K562 (cell line): ENCODE data around the gene RNF145. TPM values are rescaled to one million over a fixed set of nuclear protein-coding genes. Genes with fewer than 3 reads are reported as not detected.

Experiments
- ATAC-seq: fragments of 200-7000 bp; cut with Tn5 transposase; 3 replicates; pipeline ENCODE4 v1.9.1; 2020; ENCODE audit warnings: moderate library complexity
- BruUV-seq: library from RNA; stranded (reverse); fragments of 400-500 nt; replicated peaks from 2 replicates; lab custom pipeline; 2021; lab: Mats Ljungman, UMichigan
- CTCF ChIA-PET: fragments of 300-600 bp; formaldehyde crosslinking; extraction: SDS; loops from one replicate; lab custom pipeline; 2021; ENCODE audit warnings: low intra/inter-chr PET ratio; lab: Yijun Ruan, JAX
- POLR2A ChIA-PET: fragments of 300-600, 350-650 bp; sonication (Branson Sonifier 250); formaldehyde crosslinking; extraction: SDS; loops from one replicate; lab custom pipeline; 2021; ENCODE audit warnings: antibody characterized with exemption, inconsistent platforms; lab: Yijun Ruan, JAX
- DNase-seq, 4 experiments: peaks; one replicate each; pipeline versions ENCODE4 v3.0.0 to v3.0.0-alpha.2; 2011 to 2018; ENCODE audit warnings: low spot score in 3 of 4, mixed read lengths in 3 of 4; ENCODE audit errors: extremely low read depth in 1 of 4
- FAIRE-seq: peaks from 2 replicates; lab custom pipeline; 2011; peaks lifted over from hg19 to GRCh38; lab: Jason Lieb, UNC
- H2AFZ ChIP-seq: 2 replicates; pipeline ENCODE4 v1.6.0; 2011; ENCODE audit warnings: low read depth, low read length, control low read depth, inconsistent platforms
- H3K27ac ChIP-seq: fragments of 200-600 bp; 3 replicates; pipeline ENCODE4 v1.8.0; 2011; ENCODE audit warnings: low read depth, mild to moderate bottlenecking, control low read depth, inconsistent platforms, low read length, moderate library complexity, mixed read lengths; ENCODE audit errors: extremely low read depth
- H3K27me3 ChIP-seq, 2 experiments: fragments of 300-600 bp in 1 of 2; 2 replicates in 1 of 2; 3 replicates in 1 of 2; pipeline versions ENCODE4 v1.6.0 to v1.8.0; 2011; ENCODE audit warnings: inconsistent platforms in 2 of 2, low read length in 2 of 2, mild to moderate bottlenecking in 1 of 2, mixed read lengths in 1 of 2, moderate library complexity in 1 of 2; ENCODE audit not compliant: control insufficient read depth in 2 of 2, insufficient read depth in 2 of 2
- H3K36me3 ChIP-seq: fragments of 300-600 bp; 3 replicates; pipeline ENCODE4 v1.8.0; 2011; ENCODE audit warnings: mild to moderate bottlenecking, low read length, inconsistent platforms; ENCODE audit not compliant: control insufficient read depth, insufficient read depth
- H3K4me1 ChIP-seq, 2 experiments: fragments of 200-600 bp in 1 of 2; replicated peaks in 1 of 2; 2 replicates in 1 of 2; 3 replicates in 1 of 2; pipeline versions ENCODE4 v1.5.1 to v1.8.0; 2011; ENCODE audit warnings: inconsistent platforms in 2 of 2, low read length in 2 of 2, mild to moderate bottlenecking in 1 of 2, mixed read lengths in 1 of 2, moderate library complexity in 1 of 2; ENCODE audit not compliant: control insufficient read depth in 2 of 2, insufficient read depth in 2 of 2
- H3K4me2 ChIP-seq: 2 replicates; pipeline ENCODE4 v1.6.1; 2011; ENCODE audit warnings: low read length, control low read depth, inconsistent platforms, mixed read lengths; ENCODE audit not compliant: insufficient read depth
- H3K4me3 ChIP-seq: fragments of 200-600 bp; sonication (generic), shearing (Covaris generic); 2 replicates; pipeline ENCODE4 v1.5.1; 2016; ENCODE audit warnings: control low read depth, inconsistent platforms
- H3K79me2 ChIP-seq: fragments of 200-600 bp; 3 replicates; pipeline ENCODE4 v1.8.0; 2011; ENCODE audit warnings: low read length, inconsistent platforms; ENCODE audit not compliant: control insufficient read depth, insufficient read depth
- H3K9ac ChIP-seq, 2 experiments: 2 replicates each; pipeline versions ENCODE4 v1.6.0 to v1.6.1; 2011; ENCODE audit warnings: low read depth in 2 of 2, low read length in 2 of 2, control low read depth in 1 of 2, inconsistent platforms in 1 of 2, mild to moderate bottlenecking in 1 of 2, mixed read lengths in 1 of 2; ENCODE audit not compliant: insufficient read depth in 1 of 2
- H3K9me1 ChIP-seq: one replicate; pipeline ENCODE4 v1.6.0; 2011; ENCODE audit warnings: inconsistent platforms, mild to moderate bottlenecking, low read length, moderate library complexity; ENCODE audit not compliant: control insufficient read depth, insufficient read depth
- H3K9me3 ChIP-seq: replicated peaks from 2 replicates; pipeline ENCODE4 v1.5.1; 2011; ENCODE audit warnings: low read depth, low read length, inconsistent platforms; ENCODE audit not compliant: control insufficient read depth, insufficient read depth
- H4K20me1 ChIP-seq: replicated peaks from 2 replicates; pipeline ENCODE4 v1.6.1; 2011; ENCODE audit warnings: low read length, inconsistent platforms, mixed read lengths; ENCODE audit not compliant: control insufficient read depth, insufficient read depth
- FIP1L1 ChIP-seq: fragments of 200-400 bp; formaldehyde crosslinking; IDR thresholded peaks from 2 replicates; pipeline ENCODE4 v1.6.1; 2018; ENCODE audit warnings: mild to moderate bottlenecking, low read depth, low read length; ENCODE audit not compliant: poor library complexity, severe bottlenecking
- GABPA ChIP-seq: fragments of 200-800 bp; sonication (Bioruptor generic); conservative IDR thresholded peaks from 2 replicates; pipeline ENCODE4 v1.6.1; 2016; ENCODE audit warnings: low read depth, missing genetic modification characterization, missing compliant biosample characterization
- MGA ChIP-seq: fragments of 450-650 bp; IDR thresholded peaks from 2 replicates; pipeline ENCODE4 v1.6.1; 2016; ENCODE audit warnings: mild to moderate bottlenecking, moderate library complexity
- SRSF9 ChIP-seq: fragments of 200-400 bp; formaldehyde crosslinking; IDR thresholded peaks from 2 replicates; pipeline ENCODE4 v1.6.1; 2017; ENCODE audit warnings: low read depth, low read length, borderline replicate concordance
- TBL1XR1 ChIP-seq, 2 experiments: IDR thresholded peaks; 2 replicates each; pipeline ENCODE4 v1.6.1; 2012; ENCODE audit warnings: improper control_type of control experiment in 2 of 2, low read length in 2 of 2, mild to moderate bottlenecking in 1 of 2
- TSC22D4 ChIP-seq: fragments of 450-650 bp; IDR thresholded peaks from 2 replicates; pipeline ENCODE4 v1.6.1; 2016; ENCODE audit warnings: missing genetic modification characterization, missing biosample characterization, control low read depth
- ZNF174 ChIP-seq: fragments of 250-450 bp; sonication (Bioruptor Pico); IDR thresholded peaks from 2 replicates; pipeline ENCODE4 v1.4.0; 2020; ENCODE audit warnings: mild to moderate bottlenecking
- ZNF3 ChIP-seq: fragments of 250-450 bp; sonication (Bioruptor Pico); IDR thresholded peaks from 2 replicates; pipeline ENCODE4 v1.5.0; 2021; ENCODE audit warnings: mild to moderate bottlenecking, moderate library complexity
- WGBS: fragments of 100-300 bp; shearing (Covaris generic); methylation state at CpG from one replicate; pipeline ENCODE4 v1.1.6; 2016; ENCODE audit warnings: low coverage, mixed read lengths; ENCODE audit not compliant: insufficient coverage; ENCODE audit errors: missing lambda C conversion rate; 5-methylcytosine and 5-hydroxymethylcytosine counted together
- in situ Hi-C: fragments of 300-500 bp; cut with MboI; formaldehyde crosslinking; loops from 4 replicates; pipeline ENCODE4 v1.15.0; 2018; ENCODE audit warnings: inconsistent platforms, mixed read lengths
- intact Hi-C: fragments of 100-400 bp; cut with micrococcal nuclease; formaldehyde crosslinking; loops from 2 replicates; pipeline ENCODE4 v1.14.2; 2022
- polyA plus RNA-seq, 8 experiments: library from polyadenylated mRNA; depleted of rRNA in 4 of 8; stranded (reverse) in 5 of 8; unstranded in 3 of 8; fragments of >200 nt; fragmentation: Nextera tagmentation in 2 of 8; fragmentation: Illumina TruSeq in 1 of 8; extraction: Ambion mirVana in 2 of 8; extraction: Trizol in 1 of 8; gene quantifications; 2 replicates each; pipeline versions ENCODE4 v1.2.1 to v1.2.3, GENCODE V29; 2011 to 2014; ENCODE audit warnings: inconsistent platforms in 1 of 8, missing spikeins in 1 of 8
- total RNA-seq, 7 experiments: library from RNA; depleted of rRNA in 6 of 7; stranded (reverse); fragments of >200 nt in 6 of 7; fragmentation: Illumina TruSeq in 2 of 7; extraction: Trizol in 2 of 7; gene quantifications; 2 replicates each; pipeline versions ENCODE4 v1.2.1 to v1.2.3, GENCODE V29; 2011 to 2021; ENCODE audit warnings: low replicate concordance in 1 of 7
- TF ChIP-seq, protein P1 (sequence below): fragments of 450-650 bp; IDR thresholded peaks from 2 replicates; pipeline ENCODE4 v1.7.0; 2016; ENCODE audit warnings: borderline replicate concordance

The RNF145 gene
- total and polyA plus RNA-seq, 9 of the 15 experiments (the other 6 are each of a cell fraction or from before 2014, with no cell fraction given), result 13.6 to 40.7 (median 25.4) TPM

DNA sequence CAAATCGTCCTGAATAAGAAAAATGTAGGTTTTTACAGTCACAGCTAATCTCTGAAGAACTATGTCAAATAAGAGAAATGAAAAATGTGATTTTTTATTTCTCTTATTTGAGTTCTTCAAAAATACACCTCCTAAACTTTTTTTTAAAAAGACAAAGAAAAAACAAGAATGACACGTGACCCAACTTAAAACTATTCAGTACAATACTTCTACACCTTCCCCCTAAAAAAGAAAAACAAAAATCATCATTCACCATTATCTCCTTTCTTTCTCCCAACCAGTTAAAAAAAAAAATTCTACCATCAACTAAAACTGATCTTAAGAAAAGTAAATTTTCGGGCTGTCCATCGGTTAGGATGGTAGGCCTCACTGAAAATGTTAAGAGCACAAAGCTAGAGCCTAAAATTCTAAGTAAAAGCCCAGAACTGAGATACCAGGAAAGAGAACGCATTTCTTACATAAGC, 2.1 kb downstream of the RNF145 start:
- Histone ChIP-seq H2AFZ (peak overlapping the region; percentile 7; the same call in 1 of the 2 replicates), H3K4me3 (peak overlapping the region; percentile 62), H3K36me3 (peaks cover 12% of the 10 kb centered on the region; the same call in 2 of the 3 replicates), H4K20me1 (0 out of 2 replicates have a peak, but pooled peaks cover 5% of the 10 kb centered on the region), H3K9me1 (no peaks in the 10 kb centered on the region), H3K4me2 (peak overlapping the region; percentile 89), H3K9me3 (no peaks in the 10 kb centered on the region), H3K79me2 (peaks cover 85% of the 10 kb centered on the region), H3K27ac (peak overlapping the region; percentile 96), H3K27me3 (no peaks in the 10 kb centered on the region), H3K9ac (peak overlapping the region; percentile 80 to 94), H3K4me1 (peaks cover 14 to 44% of the 10 kb centered on the region in 2 experiments)
- DNase-seq (no peak), ATAC-seq (no peak), FAIRE-seq (no peak)
- in situ Hi-C loops, result no loop called here
- WGBS, result 0% methylated on average over 5 of the region's 5 CpGs
- intact Hi-C loops, result loop anchor here (2.0 to 5.0 kb wide), 2 partner anchors 28 to 50 kb away; no protein-coding TSS in a partner anchor
- POLR2A ChIA-PET, result interaction anchor here (0.6 to 2.1 kb wide), 14 partner anchors 9 to 217 kb away, joined by 3 to 20 read pairs (median 4); no protein-coding TSS in a partner anchor
- CTCF ChIA-PET, result no interaction called here
- BruUV-seq, result no TSS peak
- TF ChIP-seq GABPA (tag) (0 out of 2 replicates have a peak, but pooled peaks have one; percentile 5), MGA (no peak), SRSF9 (no peak), TSC22D4 (tag) (no peak), FIP1L1 (no peak), ZNF3 (no peak), TBL1XR1 (IDR thresholded peaks at IDR 0.05; ENCODE audit: low read length in 2 of 2) (no peak), ZNF174 (no peak)
- TF ChIP-seq, protein P1, sequence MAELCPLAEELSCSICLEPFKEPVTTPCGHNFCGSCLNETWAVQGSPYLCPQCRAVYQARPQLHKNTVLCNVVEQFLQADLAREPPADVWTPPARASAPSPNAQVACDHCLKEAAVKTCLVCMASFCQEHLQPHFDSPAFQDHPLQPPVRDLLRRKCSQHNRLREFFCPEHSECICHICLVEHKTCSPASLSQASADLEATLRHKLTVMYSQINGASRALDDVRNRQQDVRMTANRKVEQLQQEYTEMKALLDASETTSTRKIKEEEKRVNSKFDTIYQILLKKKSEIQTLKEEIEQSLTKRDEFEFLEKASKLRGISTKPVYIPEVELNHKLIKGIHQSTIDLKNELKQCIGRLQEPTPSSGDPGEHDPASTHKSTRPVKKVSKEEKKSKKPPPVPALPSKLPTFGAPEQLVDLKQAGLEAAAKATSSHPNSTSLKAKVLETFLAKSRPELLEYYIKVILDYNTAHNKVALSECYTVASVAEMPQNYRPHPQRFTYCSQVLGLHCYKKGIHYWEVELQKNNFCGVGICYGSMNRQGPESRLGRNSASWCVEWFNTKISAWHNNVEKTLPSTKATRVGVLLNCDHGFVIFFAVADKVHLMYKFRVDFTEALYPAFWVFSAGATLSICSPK, result no peak
